K562 (cell line): ENCODE measurements around the gene EQTN. TPM values are rescaled to one million over a fixed set of nuclear protein-coding genes. Genes with fewer than 3 reads are reported as not detected.
A peak's percentile ranks its signal among the peaks of the same experiment; 100 is the strongest.
"Not testable (repeated sequence)": the region's sequence is repeated elsewhere in the genome, so short reads cannot be mapped to it uniquely, and the experiment has no call there.

Source experiments
- ATAC-seq: fragments of 200-7000 bp; cut with Tn5 transposase; 3 replicates; pipeline ENCODE4 v1.9.1; 2020; ENCODE audit warnings: moderate library complexity
- BruUV-seq: library from RNA; stranded (reverse); fragments of 400-500 nt; replicated peaks from 2 replicates; lab custom pipeline; 2021; lab: Mats Ljungman, UMichigan
- CTCF ChIA-PET: fragments of 300-600 bp; formaldehyde crosslinking; extraction: SDS; loops from one replicate; lab custom pipeline; 2021; ENCODE audit warnings: low intra/inter-chr PET ratio; lab: Yijun Ruan, JAX
- POLR2A ChIA-PET: fragments of 300-600, 350-650 bp; sonication (Branson Sonifier 250); formaldehyde crosslinking; extraction: SDS; loops from one replicate; lab custom pipeline; 2021; ENCODE audit warnings: antibody characterized with exemption, inconsistent platforms; lab: Yijun Ruan, JAX
- DNase-seq, 4 experiments: peaks; one replicate each; pipeline versions ENCODE4 v3.0.0 to v3.0.0-alpha.2; 2011 to 2018; ENCODE audit warnings: low spot score in 3 of 4, mixed read lengths in 3 of 4; ENCODE audit errors: extremely low read depth in 1 of 4
- FAIRE-seq: peaks from 2 replicates; lab custom pipeline; 2011; peaks lifted over from hg19 to GRCh38; lab: Jason Lieb, UNC
- H2AFZ ChIP-seq: 2 replicates; pipeline ENCODE4 v1.6.0; 2011; ENCODE audit warnings: low read depth, low read length, control low read depth, inconsistent platforms
- H3K27ac ChIP-seq: fragments of 200-600 bp; 3 replicates; pipeline ENCODE4 v1.8.0; 2011; ENCODE audit warnings: low read depth, mild to moderate bottlenecking, control low read depth, inconsistent platforms, low read length, moderate library complexity, mixed read lengths; ENCODE audit errors: extremely low read depth
- H3K27me3 ChIP-seq, 2 experiments: fragments of 300-600 bp in 1 of 2; 2 replicates in 1 of 2; 3 replicates in 1 of 2; pipeline versions ENCODE4 v1.6.0 to v1.8.0; 2011; ENCODE audit warnings: inconsistent platforms in 2 of 2, low read length in 2 of 2, mild to moderate bottlenecking in 1 of 2, mixed read lengths in 1 of 2, moderate library complexity in 1 of 2; ENCODE audit not compliant: control insufficient read depth in 2 of 2, insufficient read depth in 2 of 2
- H3K36me3 ChIP-seq: fragments of 300-600 bp; 3 replicates; pipeline ENCODE4 v1.8.0; 2011; ENCODE audit warnings: mild to moderate bottlenecking, low read length, inconsistent platforms; ENCODE audit not compliant: control insufficient read depth, insufficient read depth
- H3K4me1 ChIP-seq, 2 experiments: fragments of 200-600 bp in 1 of 2; replicated peaks in 1 of 2; 2 replicates in 1 of 2; 3 replicates in 1 of 2; pipeline versions ENCODE4 v1.5.1 to v1.8.0; 2011; ENCODE audit warnings: inconsistent platforms in 2 of 2, low read length in 2 of 2, mild to moderate bottlenecking in 1 of 2, mixed read lengths in 1 of 2, moderate library complexity in 1 of 2; ENCODE audit not compliant: control insufficient read depth in 2 of 2, insufficient read depth in 2 of 2
- H3K4me2 ChIP-seq: 2 replicates; pipeline ENCODE4 v1.6.1; 2011; ENCODE audit warnings: low read length, control low read depth, inconsistent platforms, mixed read lengths; ENCODE audit not compliant: insufficient read depth
- H3K4me3 ChIP-seq: fragments of 200-600 bp; sonication (generic), shearing (Covaris generic); 2 replicates; pipeline ENCODE4 v1.5.1; 2016; ENCODE audit warnings: control low read depth, inconsistent platforms
- H3K79me2 ChIP-seq: fragments of 200-600 bp; 3 replicates; pipeline ENCODE4 v1.8.0; 2011; ENCODE audit warnings: low read length, inconsistent platforms; ENCODE audit not compliant: control insufficient read depth, insufficient read depth
- H3K9ac ChIP-seq, 2 experiments: 2 replicates each; pipeline versions ENCODE4 v1.6.0 to v1.6.1; 2011; ENCODE audit warnings: low read depth in 2 of 2, low read length in 2 of 2, control low read depth in 1 of 2, inconsistent platforms in 1 of 2, mild to moderate bottlenecking in 1 of 2, mixed read lengths in 1 of 2; ENCODE audit not compliant: insufficient read depth in 1 of 2
- H3K9me1 ChIP-seq: one replicate; pipeline ENCODE4 v1.6.0; 2011; ENCODE audit warnings: inconsistent platforms, mild to moderate bottlenecking, low read length, moderate library complexity; ENCODE audit not compliant: control insufficient read depth, insufficient read depth
- H3K9me3 ChIP-seq: replicated peaks from 2 replicates; pipeline ENCODE4 v1.5.1; 2011; ENCODE audit warnings: low read depth, low read length, inconsistent platforms; ENCODE audit not compliant: control insufficient read depth, insufficient read depth
- H4K20me1 ChIP-seq: replicated peaks from 2 replicates; pipeline ENCODE4 v1.6.1; 2011; ENCODE audit warnings: low read length, inconsistent platforms, mixed read lengths; ENCODE audit not compliant: control insufficient read depth, insufficient read depth
- FOXK2 ChIP-seq, 2 experiments: fragments of 450-650 bp; IDR thresholded peaks in 1 of 2; conservative IDR thresholded peaks in 1 of 2; 2 replicates each; pipeline ENCODE4 v1.6.1; 2016; ENCODE audit warnings: low read depth in 2 of 2, mild to moderate bottlenecking in 1 of 2
- LEF1 ChIP-seq: fragments of 450-650 bp; IDR thresholded peaks from 2 replicates; pipeline ENCODE4 v1.6.1; 2016; ENCODE audit warnings: mild to moderate bottlenecking
- POLR2A ChIP-seq: fragments of 450-650 bp; conservative IDR thresholded peaks from 2 replicates; pipeline ENCODE4 v1.6.1; 2016
- ZNF766 ChIP-seq: fragments of 200-800 bp; sonication (Bioruptor generic); conservative IDR thresholded peaks from 2 replicates; pipeline ENCODE4 v1.6.1; 2016; ENCODE audit warnings: missing genetic modification characterization, missing compliant biosample characterization
- WGBS: fragments of 100-300 bp; shearing (Covaris generic); methylation state at CpG from one replicate; pipeline ENCODE4 v1.1.6; 2016; ENCODE audit warnings: low coverage, mixed read lengths; ENCODE audit not compliant: insufficient coverage; ENCODE audit errors: missing lambda C conversion rate; 5-methylcytosine and 5-hydroxymethylcytosine counted together
- in situ Hi-C: fragments of 300-500 bp; cut with MboI; formaldehyde crosslinking; loops from 4 replicates; pipeline ENCODE4 v1.15.0; 2018; ENCODE audit warnings: inconsistent platforms, mixed read lengths
- intact Hi-C: fragments of 100-400 bp; cut with micrococcal nuclease; formaldehyde crosslinking; loops from 2 replicates; pipeline ENCODE4 v1.14.2; 2022
- polyA plus RNA-seq, 8 experiments: library from polyadenylated mRNA; depleted of rRNA in 4 of 8; stranded (reverse) in 5 of 8; unstranded in 3 of 8; fragments of >200 nt; fragmentation: Nextera tagmentation in 2 of 8; fragmentation: Illumina TruSeq in 1 of 8; extraction: Ambion mirVana in 2 of 8; extraction: Trizol in 1 of 8; gene quantifications; 2 replicates each; pipeline versions ENCODE4 v1.2.1 to v1.2.3, GENCODE V29; 2011 to 2014; ENCODE audit warnings: inconsistent platforms in 1 of 8, missing spikeins in 1 of 8
- total RNA-seq, 7 experiments: library from RNA; depleted of rRNA in 6 of 7; stranded (reverse); fragments of >200 nt in 6 of 7; fragmentation: Illumina TruSeq in 2 of 7; extraction: Trizol in 2 of 7; gene quantifications; 2 replicates each; pipeline versions ENCODE4 v1.2.1 to v1.2.3, GENCODE V29; 2011 to 2021; ENCODE audit warnings: low replicate concordance in 1 of 7

EQTN gene
- total and polyA plus RNA-seq, 9 of the 15 experiments (the other 6 are each of a cell fraction or from before 2014, with no cell fraction given), result 0.15 to 0.33 (median 0.18) TPM; not detected in 4

DNA sequence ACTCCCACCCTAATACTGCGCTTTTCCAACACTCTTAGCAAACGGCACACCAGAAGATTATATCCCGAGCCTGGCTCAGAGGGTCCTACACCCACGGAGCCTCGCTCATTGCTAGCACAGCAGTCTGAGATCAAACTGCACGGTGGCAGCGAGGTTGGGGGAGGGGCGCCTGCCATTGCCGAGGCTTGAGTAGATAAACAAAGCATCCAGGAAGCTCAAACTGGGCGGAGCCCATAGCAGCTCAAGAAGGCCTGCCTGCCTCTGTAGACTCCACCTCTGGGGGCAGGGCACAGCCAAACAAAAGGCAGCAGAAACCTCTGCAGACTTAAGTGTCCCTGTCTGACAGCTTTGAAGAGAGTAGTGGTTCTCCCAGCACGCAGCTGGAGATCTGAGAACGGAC lies 57.3 kb downstream of the EQTN start:
- H3K79me2 ChIP-seq, H3K9me1 ChIP-seq, H4K20me1 ChIP-seq, H3K27me3 ChIP-seq, CTCF ChIA-PET, H3K4me1 ChIP-seq, in situ Hi-C loops, H3K36me3 ChIP-seq, FAIRE-seq, H3K4me3 ChIP-seq, H3K27ac ChIP-seq, ATAC-seq, H3K9ac ChIP-seq, BruUV-seq, H3K9me3 ChIP-seq, H3K4me2 ChIP-seq, POLR2A ChIA-PET, intact Hi-C loops: not testable (repeated sequence)
- H2AFZ ChIP-seq, result peak overlapping the region; percentile 63; the same call in 1 of the 2 replicates
- DNase-seq, result peak in 1 of 4 experiments; percentile 67
- TF ChIP-seq FOXK2 (conservative IDR thresholded peaks at IDR 0.05 in 1 of 2, IDR thresholded peaks at IDR 0.05 in 1 of 2; ENCODE audit: low read depth in 2 of 2) (peak; percentile 29 to 71; a peak in 2 of 4 replicates), ZNF766 (CRISPR knock-in tag) (peak; percentile 92), LEF1 (0 out of 2 replicates have a peak, but pooled peaks have one; percentile 13), POLR2A (0 out of 2 replicates have a peak, but pooled peaks have one; percentile 25)
- WGBS, result 0% methylated on average over 4 of the region's 12 CpGs

Other genes with a start within 250 kb of the EQTN start
- 0.05 TPM in 1 of 2 replicates, not detected in the other for gene TEK, start 187.9 kb downstream of the EQTN start, total RNA-seq (2014; rRNA removed)
- 0.04 and 0.10 TPM in 2 replicates for gene TEK, start 187.9 kb downstream of the EQTN start, total RNA-seq (2014; rRNA removed; fragmentation: Illumina TruSeq; extraction: Trizol)
- 0.11 TPM in 2 replicates for gene TEK, start 187.9 kb downstream of the EQTN start, total RNA-seq (2015; rRNA removed; fragmentation: Illumina TruSeq; extraction: Trizol)
- 0.07 and 0.16 TPM in 2 replicates for gene TEK, start 187.9 kb downstream of the EQTN start, total RNA-seq (2021)
- 0.03 TPM in 1 of 2 replicates, not detected in the other for gene TEK, start 187.9 kb downstream of the EQTN start, polyA plus RNA-seq (2011; rRNA removed)
- 0.03 and 0.04 TPM in 2 replicates for gene TEK, start 187.9 kb downstream of the EQTN start, polyA plus RNA-seq (2014; fragmentation: Illumina TruSeq; extraction: Trizol)
- gene TEK, start 187.9 kb downstream of the EQTN start, polyA plus RNA-seq (2014; fragmentation: Nextera tagmentation; extraction: Ambion mirVana), result under 1 TPM; 0.06 to 0.13 TPM
- gene TEK, start 187.9 kb downstream of the EQTN start, polyA plus RNA-seq (2014; rRNA removed), result 0.07 and 0.11 TPM in 2 replicates
- gene IFNK, start 227.1 kb upstream of the EQTN start, total RNA-seq (2014; rRNA removed), result not detected in 2 replicates
- gene IFNK, start 227.1 kb upstream of the EQTN start, total RNA-seq (2014; rRNA removed; fragmentation: Illumina TruSeq; extraction: Trizol), result not detected in 2 replicates
- not detected in 2 replicates for gene IFNK, start 227.1 kb upstream of the EQTN start, total RNA-seq (2015; rRNA removed; fragmentation: Illumina TruSeq; extraction: Trizol)
- not detected in 2 replicates for gene IFNK, start 227.1 kb upstream of the EQTN start, total RNA-seq (2021)
- gene IFNK, start 227.1 kb upstream of the EQTN start, polyA plus RNA-seq (2011; rRNA removed), result not detected in 2 replicates
- gene IFNK, start 227.1 kb upstream of the EQTN start, polyA plus RNA-seq (2014; fragmentation: Illumina TruSeq; extraction: Trizol), result not detected in 2 replicates
- gene IFNK, start 227.1 kb upstream of the EQTN start, polyA plus RNA-seq (2014; fragmentation: Nextera tagmentation; extraction: Ambion mirVana), result under 1 TPM in 1 of 2 experiments, not detected in 1; 0.11 TPM
- gene IFNK, start 227.1 kb upstream of the EQTN start, polyA plus RNA-seq (2014; rRNA removed), result not detected in 2 replicates
- 3.6 and 5.0 TPM in 2 replicates for gene MOB3B, start 232.7 kb upstream of the EQTN start, total RNA-seq (2014; rRNA removed)
- 7.4 and 7.8 TPM in 2 replicates for gene MOB3B, start 232.7 kb upstream of the EQTN start, total RNA-seq (2014; rRNA removed; fragmentation: Illumina TruSeq; extraction: Trizol)
- gene MOB3B, start 232.7 kb upstream of the EQTN start, total RNA-seq (2015; rRNA removed; fragmentation: Illumina TruSeq; extraction: Trizol), result 5.5 TPM in 2 replicates
- gene MOB3B, start 232.7 kb upstream of the EQTN start, total RNA-seq (2021), result 11.7 and 12.8 TPM in 2 replicates
- 10.1 and 11.1 TPM in 2 replicates for gene MOB3B, start 232.7 kb upstream of the EQTN start, polyA plus RNA-seq (2011; rRNA removed)
- gene MOB3B, start 232.7 kb upstream of the EQTN start, polyA plus RNA-seq (2014; fragmentation: Illumina TruSeq; extraction: Trizol), result 10.6 and 12.5 TPM in 2 replicates
- gene MOB3B, start 232.7 kb upstream of the EQTN start, polyA plus RNA-seq (2014; fragmentation: Nextera tagmentation; extraction: Ambion mirVana), result 1 to 10 TPM; 4.6 to 7.2 TPM
- gene MOB3B, start 232.7 kb upstream of the EQTN start, polyA plus RNA-seq (2014; rRNA removed), result 5.7 and 6.9 TPM in 2 replicates